Hematopoietic multipotent progenitor cell treated with erythropoietin and hydrocortisone succinate and interleukin-3 and kit ligand, for 4 days (in vitro differentiated cells): Measurements from ENCODE around the gene TRIM24.
"Not testable (repeated sequence)": the region's sequence is repeated elsewhere in the genome, so short reads cannot be mapped to it uniquely, and the experiment has no call there.

Experiments
- DNase-seq: peaks from one replicate; pipeline ENCODE4 v3.0.0-alpha.2; 2015

Gene TRIM24

GRCh38 chr7:138495485-138495884 lies 35.4 kb downstream of the TRIM24 start:
- no peak for DNase-seq

GRCh38 chr7:138499340-138499739 lies 39.3 kb downstream of the TRIM24 start:
- DNase-seq: no peak

- not testable (repeated sequence) for DNase-seq
These were observed 40.2 kb downstream of the TRIM24 start for GRCh38 chr7:138500303-138500702.

- no peak for DNase-seq
These were observed 40.8 kb downstream of the TRIM24 start for GRCh38 chr7:138500892-138501291.

GRCh38 chr7:138502023-138502767 lies 42.1 kb downstream of the TRIM24 start:
- no peak for DNase-seq

- DNase-seq: no peak
These were observed 45.4 kb downstream of the TRIM24 start for GRCh38 chr7:138505361-138505873.

- no peak for DNase-seq
These were observed 46.7 kb downstream of the TRIM24 start for GRCh38 chr7:138506764-138507163.

GRCh38 chr7:138510003-138510402 lies 49.9 kb downstream of the TRIM24 start:
- DNase-seq: no peak

- DNase-seq: no peak
These were observed 52.2 kb downstream of the TRIM24 start for GRCh38 chr7:138512092-138512858.

- DNase-seq: no peak
These were observed 52.8 kb downstream of the TRIM24 start for GRCh38 chr7:138512885-138513284.

GRCh38 chr7:138513344-138513871 lies 53.3 kb downstream of the TRIM24 start:
- no peak for DNase-seq

GRCh38 chr7:138514044-138514443 lies 54.0 kb downstream of the TRIM24 start:
- DNase-seq: no peak

- DNase-seq: peak; percentile 76
These were observed 55.0 kb downstream of the TRIM24 start for GRCh38 chr7:138515001-138515528.

- no peak for DNase-seq
These were observed 59.2 kb downstream of the TRIM24 start for GRCh38 chr7:138519061-138519798.

GRCh38 chr7:138520742-138521141 lies 60.7 kb downstream of the TRIM24 start:
- no peak for DNase-seq

- no peak for DNase-seq
These were observed 61.9 kb downstream of the TRIM24 start for GRCh38 chr7:138521837-138522461.

- DNase-seq: no peak
These were observed 64.2 kb downstream of the TRIM24 start for GRCh38 chr7:138524259-138524658.

- no peak for DNase-seq
These were observed 65.7 kb downstream of the TRIM24 start for GRCh38 chr7:138525757-138526156.

- DNase-seq: peak; percentile 87
These were observed 67.7 kb downstream of the TRIM24 start for GRCh38 chr7:138527746-138528223.

GRCh38 chr7:138536833-138537232 lies 76.8 kb downstream of the TRIM24 start:
- not testable (repeated sequence) for DNase-seq

GRCh38 chr7:138538518-138538917 lies 78.5 kb downstream of the TRIM24 start:
- no peak for DNase-seq

GRCh38 chr7:138538997-138539644 lies 79.1 kb downstream of the TRIM24 start:
- no peak for DNase-seq
